ENCODE measurements around the gene SH3PXD2A.

DNA sequence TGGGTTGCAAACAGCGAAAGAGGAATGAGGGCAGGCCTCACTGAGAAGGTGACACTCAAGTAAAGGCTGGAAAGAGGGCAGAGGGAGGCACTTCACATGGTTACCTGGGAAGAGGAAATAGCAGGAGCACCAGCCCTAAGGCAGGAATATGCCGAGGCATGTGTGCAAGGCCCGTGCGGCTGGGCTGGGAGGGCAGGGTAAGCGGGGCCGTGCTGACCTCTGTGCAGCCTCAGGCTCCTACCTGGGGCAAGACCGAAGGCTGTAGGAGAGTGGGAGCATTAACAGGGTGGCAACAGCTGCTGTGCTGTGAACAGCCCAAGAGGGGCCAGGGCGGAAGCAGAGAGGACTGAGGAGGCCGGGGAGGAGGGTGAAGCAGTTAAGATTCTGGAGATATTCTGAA lies 24.0 kb upstream of the SH3PXD2A start:
- no peak for TF ChIP-seq POLR2AphosphoS5 (IDR thresholded peaks at IDR 0.05)
- TF ChIP-seq, protein P1, sequence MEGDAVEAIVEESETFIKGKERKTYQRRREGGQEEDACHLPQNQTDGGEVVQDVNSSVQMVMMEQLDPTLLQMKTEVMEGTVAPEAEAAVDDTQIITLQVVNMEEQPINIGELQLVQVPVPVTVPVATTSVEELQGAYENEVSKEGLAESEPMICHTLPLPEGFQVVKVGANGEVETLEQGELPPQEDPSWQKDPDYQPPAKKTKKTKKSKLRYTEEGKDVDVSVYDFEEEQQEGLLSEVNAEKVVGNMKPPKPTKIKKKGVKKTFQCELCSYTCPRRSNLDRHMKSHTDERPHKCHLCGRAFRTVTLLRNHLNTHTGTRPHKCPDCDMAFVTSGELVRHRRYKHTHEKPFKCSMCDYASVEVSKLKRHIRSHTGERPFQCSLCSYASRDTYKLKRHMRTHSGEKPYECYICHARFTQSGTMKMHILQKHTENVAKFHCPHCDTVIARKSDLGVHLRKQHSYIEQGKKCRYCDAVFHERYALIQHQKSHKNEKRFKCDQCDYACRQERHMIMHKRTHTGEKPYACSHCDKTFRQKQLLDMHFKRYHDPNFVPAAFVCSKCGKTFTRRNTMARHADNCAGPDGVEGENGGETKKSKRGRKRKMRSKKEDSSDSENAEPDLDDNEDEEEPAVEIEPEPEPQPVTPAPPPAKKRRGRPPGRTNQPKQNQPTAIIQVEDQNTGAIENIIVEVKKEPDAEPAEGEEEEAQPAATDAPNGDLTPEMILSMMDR (IDR thresholded peaks at IDR 0.05) = no peak
